Thyroid gland (tissue), 4 donors: Measurements from ENCODE around the gene ZNF385C.

ENCODE experiments used
- POLR2A ChIP-seq, 2 donors: fragments of 450-650 bp; IDR thresholded peaks; one replicate each; pipeline ENCODE4 v1.6.1; 2017; ENCODE audit warnings: antibody characterized with exemption in 2 of 2, mild to moderate bottlenecking in 2 of 2, moderate library complexity in 1 of 2
- TF ChIP-seq, protein P1 (sequence below), 6 experiments: fragments of 200-600 bp in 3 of 6; fragments of 450-650 bp in 3 of 6; sonication (generic) in 3 of 6; IDR thresholded peaks; one replicate each; pipeline ENCODE4 v1.5.1; 2016 to 2019; ENCODE audit warnings: antibody characterized with exemption in 6 of 6, mild to moderate bottlenecking in 2 of 6, inconsistent platforms in 1 of 6, moderate library complexity in 1 of 6

DNA sequence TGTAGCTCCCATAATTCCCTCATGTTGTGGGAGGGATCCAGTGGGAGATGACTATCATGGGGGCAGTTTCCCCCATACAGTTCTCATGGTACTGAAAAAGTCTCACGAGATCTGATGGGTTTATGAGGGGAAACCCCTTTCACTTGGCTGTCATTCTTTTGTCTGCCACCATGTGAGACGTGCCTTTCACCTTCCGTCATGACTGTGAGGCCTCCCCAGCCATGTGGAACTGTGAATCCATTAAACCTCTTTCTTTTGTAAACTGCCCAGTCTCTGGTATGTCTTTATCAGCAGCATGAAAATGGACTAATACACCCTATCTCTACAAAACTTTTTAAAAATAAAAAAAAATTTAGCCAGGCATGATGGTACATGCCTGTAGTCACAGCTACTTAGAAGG is 41.6 kb downstream of the ZNF385C start:
- TF ChIP-seq, protein P1, sequence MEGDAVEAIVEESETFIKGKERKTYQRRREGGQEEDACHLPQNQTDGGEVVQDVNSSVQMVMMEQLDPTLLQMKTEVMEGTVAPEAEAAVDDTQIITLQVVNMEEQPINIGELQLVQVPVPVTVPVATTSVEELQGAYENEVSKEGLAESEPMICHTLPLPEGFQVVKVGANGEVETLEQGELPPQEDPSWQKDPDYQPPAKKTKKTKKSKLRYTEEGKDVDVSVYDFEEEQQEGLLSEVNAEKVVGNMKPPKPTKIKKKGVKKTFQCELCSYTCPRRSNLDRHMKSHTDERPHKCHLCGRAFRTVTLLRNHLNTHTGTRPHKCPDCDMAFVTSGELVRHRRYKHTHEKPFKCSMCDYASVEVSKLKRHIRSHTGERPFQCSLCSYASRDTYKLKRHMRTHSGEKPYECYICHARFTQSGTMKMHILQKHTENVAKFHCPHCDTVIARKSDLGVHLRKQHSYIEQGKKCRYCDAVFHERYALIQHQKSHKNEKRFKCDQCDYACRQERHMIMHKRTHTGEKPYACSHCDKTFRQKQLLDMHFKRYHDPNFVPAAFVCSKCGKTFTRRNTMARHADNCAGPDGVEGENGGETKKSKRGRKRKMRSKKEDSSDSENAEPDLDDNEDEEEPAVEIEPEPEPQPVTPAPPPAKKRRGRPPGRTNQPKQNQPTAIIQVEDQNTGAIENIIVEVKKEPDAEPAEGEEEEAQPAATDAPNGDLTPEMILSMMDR (IDR thresholded peaks at IDR 0.05), result no peak
- no peak for TF ChIP-seq POLR2A (IDR thresholded peaks at IDR 0.05)
